Measurements from ENCODE around the gene EIF6. TPM values are rescaled to one million over a fixed set of nuclear protein-coding genes. Genes with fewer than 3 reads are reported as not detected.

EIF6 gene
- total and polyA plus RNA-seq, 2 donors (not counting 1 experiment from before 2014, with no cell fraction given), result 117 to 156 TPM

DNA sequence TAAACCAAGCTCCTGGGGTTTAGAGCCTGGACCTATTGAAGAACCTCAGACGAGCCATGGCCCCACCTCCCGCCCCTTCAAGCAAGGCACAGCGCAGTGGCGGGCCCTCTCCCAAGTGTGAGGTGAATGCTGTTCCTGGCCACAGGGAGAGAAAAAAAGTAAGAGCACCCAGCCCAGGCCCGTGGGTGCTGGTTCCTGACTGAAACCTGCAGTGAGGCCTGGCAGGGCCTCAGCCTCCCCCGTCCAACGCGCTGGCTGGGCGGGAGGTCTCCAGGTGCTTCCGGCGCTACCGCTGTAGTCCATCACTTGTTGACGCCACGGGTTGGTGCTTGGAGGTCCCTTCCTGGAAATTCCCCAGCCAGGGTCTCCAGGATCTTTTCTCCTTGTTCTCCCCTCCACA lies 13.2 kb upstream of the EIF6 start:
- Histone ChIP-seq H3K36me3 (ENCODE audit: control insufficient read depth, insufficient read depth, low read length) (no peaks in the 10 kb centered on the region), H2AFZ (ENCODE audit: low read length) (no peak overlapping the region), H3K4me3 (replicated peaks in 1 of 4; ENCODE audit: control extremely low read depth in 1 of 4, insufficient read depth in 1 of 4, low read depth in 3 of 4, low read length in 4 of 4) (no peak overlapping the region), H3K4me2 (ENCODE audit: extremely low read depth, insufficient read depth, low read length) (no peak overlapping the region), H3K9ac (ENCODE audit: insufficient read depth, low read length) (no peak overlapping the region), H3K4me1 (ENCODE audit: control insufficient read depth, extremely low read depth, insufficient read depth, low read length) (peaks cover 4% of the 10 kb centered on the region), H3K9me3 (ENCODE audit: control insufficient read depth, insufficient read depth, low read depth, low read length) (no peaks in the 10 kb centered on the region), H3K27me3 (ENCODE audit: control insufficient read depth, insufficient read depth, low read length) (peaks cover 3% of the 10 kb centered on the region), H4K20me1 (ENCODE audit: control insufficient read depth, extremely low read depth, insufficient read depth, low read length) (no peaks in the 10 kb centered on the region), H3K79me2 (ENCODE audit: control insufficient read depth, insufficient read depth, low read length) (no peaks in the 10 kb centered on the region), H3K27ac (ENCODE audit: insufficient read depth, low read length) (no peak overlapping the region)
- TF ChIP-seq EZH2 (IDR thresholded peaks at IDR 0.05; ENCODE audit: low read length, missing control alignments), result no peak
- TF ChIP-seq, protein P1, sequence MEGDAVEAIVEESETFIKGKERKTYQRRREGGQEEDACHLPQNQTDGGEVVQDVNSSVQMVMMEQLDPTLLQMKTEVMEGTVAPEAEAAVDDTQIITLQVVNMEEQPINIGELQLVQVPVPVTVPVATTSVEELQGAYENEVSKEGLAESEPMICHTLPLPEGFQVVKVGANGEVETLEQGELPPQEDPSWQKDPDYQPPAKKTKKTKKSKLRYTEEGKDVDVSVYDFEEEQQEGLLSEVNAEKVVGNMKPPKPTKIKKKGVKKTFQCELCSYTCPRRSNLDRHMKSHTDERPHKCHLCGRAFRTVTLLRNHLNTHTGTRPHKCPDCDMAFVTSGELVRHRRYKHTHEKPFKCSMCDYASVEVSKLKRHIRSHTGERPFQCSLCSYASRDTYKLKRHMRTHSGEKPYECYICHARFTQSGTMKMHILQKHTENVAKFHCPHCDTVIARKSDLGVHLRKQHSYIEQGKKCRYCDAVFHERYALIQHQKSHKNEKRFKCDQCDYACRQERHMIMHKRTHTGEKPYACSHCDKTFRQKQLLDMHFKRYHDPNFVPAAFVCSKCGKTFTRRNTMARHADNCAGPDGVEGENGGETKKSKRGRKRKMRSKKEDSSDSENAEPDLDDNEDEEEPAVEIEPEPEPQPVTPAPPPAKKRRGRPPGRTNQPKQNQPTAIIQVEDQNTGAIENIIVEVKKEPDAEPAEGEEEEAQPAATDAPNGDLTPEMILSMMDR (conservative IDR thresholded peaks at IDR 0.05 in 1 of 2, IDR thresholded peaks at IDR 0.05 in 1 of 2; ENCODE audit: low read depth in 1 of 2, low read length in 2 of 2), result no peak
- DNase-seq (ENCODE audit: low read depth in 2 of 2), result no peak

DNA sequence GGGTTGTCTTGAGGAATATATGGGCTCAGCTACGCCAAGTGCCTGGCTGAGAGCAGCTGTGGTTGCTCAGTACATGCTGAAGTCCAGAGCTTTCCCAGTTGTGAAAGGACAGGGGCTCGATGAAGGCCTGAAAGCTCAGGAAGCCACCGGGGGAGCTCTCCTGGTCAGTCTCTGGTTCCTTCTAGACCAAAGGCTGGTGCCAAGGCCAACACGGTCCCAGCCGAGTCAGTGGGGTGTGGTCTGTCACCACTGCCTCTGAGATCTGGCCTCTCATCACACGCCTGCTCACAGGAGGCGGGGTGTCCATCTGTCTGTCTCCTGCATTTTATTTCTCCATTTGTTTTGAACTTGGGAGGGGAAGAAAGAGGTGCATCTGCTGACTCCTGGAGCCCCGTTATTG lies 12.6 kb upstream of the EIF6 start:
- no peak overlapping the region for H3K9ac ChIP-seq (ENCODE audit: insufficient read depth, low read length)
- no peak for DNase-seq (ENCODE audit: low read depth in 2 of 2)
- TF ChIP-seq EZH2 (IDR thresholded peaks at IDR 0.05; ENCODE audit: low read length, missing control alignments), result no peak
- TF ChIP-seq, protein P1 (conservative IDR thresholded peaks at IDR 0.05 in 1 of 2, IDR thresholded peaks at IDR 0.05 in 1 of 2; ENCODE audit: low read depth in 1 of 2, low read length in 2 of 2), result peak in 1 of 2 donors; percentile 5
- no peaks in the 10 kb centered on the region for H3K9me3 ChIP-seq (ENCODE audit: control insufficient read depth, insufficient read depth, low read depth, low read length)
- no peaks in the 10 kb centered on the region for H4K20me1 ChIP-seq (ENCODE audit: control insufficient read depth, extremely low read depth, insufficient read depth, low read length)
- H3K27ac ChIP-seq (ENCODE audit: insufficient read depth, low read length), result no peak overlapping the region
- H3K27me3 ChIP-seq (ENCODE audit: control insufficient read depth, insufficient read depth, low read length), result peaks cover 3% of the 10 kb centered on the region
- H3K36me3 ChIP-seq (ENCODE audit: control insufficient read depth, insufficient read depth, low read length), result no peaks in the 10 kb centered on the region
- H2AFZ ChIP-seq (ENCODE audit: low read length), result no peak overlapping the region
- H3K4me3 ChIP-seq (replicated peaks in 1 of 4; ENCODE audit: control extremely low read depth in 1 of 4, insufficient read depth in 1 of 4, low read depth in 3 of 4, low read length in 4 of 4), result no peak overlapping the region
- H3K4me2 ChIP-seq (ENCODE audit: extremely low read depth, insufficient read depth, low read length), result no peak overlapping the region
- no peaks in the 10 kb centered on the region for H3K79me2 ChIP-seq (ENCODE audit: control insufficient read depth, insufficient read depth, low read length)
- peaks cover 3% of the 10 kb centered on the region for H3K4me1 ChIP-seq (ENCODE audit: control insufficient read depth, extremely low read depth, insufficient read depth, low read length)

DNA sequence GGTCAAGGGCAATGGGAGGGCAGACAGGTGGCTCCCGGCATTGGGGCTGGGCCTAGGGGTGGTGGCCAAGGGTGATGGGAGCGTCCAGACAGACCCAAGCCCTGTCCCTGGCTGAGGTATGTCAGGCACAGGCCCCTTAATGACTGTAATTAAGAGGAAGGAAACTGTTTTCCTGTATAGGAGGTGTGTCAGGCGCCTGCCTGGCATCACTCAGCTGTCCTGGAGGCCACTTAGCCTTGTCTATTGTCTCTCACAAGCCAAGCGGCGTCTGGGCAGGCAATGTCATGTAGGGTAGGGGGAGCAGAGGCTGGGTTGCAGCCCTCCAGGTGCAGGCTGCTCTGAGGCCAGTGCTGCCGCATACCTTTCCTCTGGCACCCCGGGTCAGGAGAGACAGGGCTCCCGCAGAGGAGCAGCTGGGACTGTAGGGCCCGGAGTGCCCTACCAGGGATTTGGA lies 11.6 kb upstream of the EIF6 start:
- H3K27ac ChIP-seq (ENCODE audit: insufficient read depth, low read length), result no peak overlapping the region
- no peak overlapping the region for H3K9ac ChIP-seq (ENCODE audit: insufficient read depth, low read length)
- H4K20me1 ChIP-seq (ENCODE audit: control insufficient read depth, extremely low read depth, insufficient read depth, low read length), result no peaks in the 10 kb centered on the region
- no peak overlapping the region for H3K4me3 ChIP-seq (replicated peaks in 1 of 4; ENCODE audit: control extremely low read depth in 1 of 4, insufficient read depth in 1 of 4, low read depth in 3 of 4, low read length in 4 of 4)
- DNase-seq (ENCODE audit: low read depth in 2 of 2), result no peak
- no peak overlapping the region for H2AFZ ChIP-seq (ENCODE audit: low read length)
- H3K27me3 ChIP-seq (ENCODE audit: control insufficient read depth, insufficient read depth, low read length), result peaks cover 3% of the 10 kb centered on the region
- H3K9me3 ChIP-seq (ENCODE audit: control insufficient read depth, insufficient read depth, low read depth, low read length), result no peaks in the 10 kb centered on the region
- no peaks in the 10 kb centered on the region for H3K36me3 ChIP-seq (ENCODE audit: control insufficient read depth, insufficient read depth, low read length)
- no peaks in the 10 kb centered on the region for H3K4me1 ChIP-seq (ENCODE audit: control insufficient read depth, extremely low read depth, insufficient read depth, low read length)
- no peak for TF ChIP-seq EZH2 (IDR thresholded peaks at IDR 0.05; ENCODE audit: low read length, missing control alignments)
- TF ChIP-seq, protein P1 (conservative IDR thresholded peaks at IDR 0.05 in 1 of 2, IDR thresholded peaks at IDR 0.05 in 1 of 2; ENCODE audit: low read depth in 1 of 2, low read length in 2 of 2), result no peak
- H3K4me2 ChIP-seq (ENCODE audit: extremely low read depth, insufficient read depth, low read length), result no peak overlapping the region
- no peaks in the 10 kb centered on the region for H3K79me2 ChIP-seq (ENCODE audit: control insufficient read depth, insufficient read depth, low read length)
